Ovary (tissue), 9 donors: ENCODE measurements around the gene SPEN. TPM values are rescaled to one million over a fixed set of nuclear protein-coding genes. Genes with fewer than 3 reads are reported as not detected.
"Not testable (repeated sequence)": the region's sequence is repeated elsewhere in the genome, so short reads cannot be mapped to it uniquely, and the experiment has no call there.

Experiments used
- DNase-seq, 5 donors: peaks; one replicate each; pipeline ENCODE4 v3.0.0-alpha.2; 2019 to 2020
- H3K27ac ChIP-seq, 2 donors: fragments of 200-600 bp; one replicate each; pipeline versions ENCODE4 v1.5.1 to v1.8.0; 2019 to 2022
- H3K27me3 ChIP-seq: fragments of 200-600 bp; one replicate; pipeline ENCODE4 v1.8.0; 2022
- H3K36me3 ChIP-seq: fragments of 200-600 bp; sonication (generic); one replicate; pipeline ENCODE4 v1.5.1; 2019
- H3K4me1 ChIP-seq: one replicate; pipeline ENCODE4 v1.8.1; 2013; ENCODE audit warnings: mild to moderate bottlenecking, moderate library complexity; ENCODE audit not compliant: insufficient read depth
- H3K4me3 ChIP-seq: fragments of 200-600 bp; sonication (generic); one replicate; pipeline ENCODE4 v1.5.1; 2017
- H3K9me3 ChIP-seq, 2 donors: fragments of 200-600 bp in 1 of 2; sonication (generic) in 1 of 2; one replicate each; pipeline versions ENCODE4 v1.5.1 to v1.8.1; 2013 to 2019; ENCODE audit warnings: mild to moderate bottlenecking in 1 of 2, moderate library complexity in 1 of 2
- CTCF ChIP-seq, 3 donors: fragments of 450-650 bp in 2 of 3; fragments of 200-600 bp in 1 of 3; IDR thresholded peaks; one replicate each; pipeline versions ENCODE4 v1.5.1 to v1.8.0; 2016 to 2022; ENCODE audit warnings: antibody characterized with exemption in 3 of 3, mild to moderate bottlenecking in 1 of 3
- EP300 ChIP-seq: sonication (generic); formaldehyde crosslinking; IDR thresholded peaks from one replicate; pipeline ENCODE4 v1.6.1; 2017; ENCODE audit warnings: antibody characterized with exemption
- POLR2A ChIP-seq: fragments of 450-650 bp; IDR thresholded peaks from one replicate; pipeline ENCODE4 v1.6.1; 2017; ENCODE audit warnings: antibody characterized with exemption, mild to moderate bottlenecking, moderate library complexity
- WGBS, 3 donors: extraction: QIAGEN DNeasy Blood & Tissue Kit in 1 of 3; methylation state at CpG; one replicate each; pipeline versions ENCODE4 v1.1.5 to v1.1.7; 2013 to 2017; 5-methylcytosine and 5-hydroxymethylcytosine counted together
- intact Hi-C, 4 donors: fragments of 100-400 bp; cut with DNase I; formaldehyde crosslinking; loops; one replicate each; pipeline versions ENCODE4 v1.11.0 to v1.15.1; 2022 to 2023
- polyA plus RNA-seq, 2 donors: library from polyadenylated mRNA; stranded (reverse); fragments of 200-250 nt in 1 of 2; fragments of 350-450 nt in 1 of 2; fragmentation: Illumina TruSeq in 1 of 2; extraction: RNeasy Lipid Tissue Mini Kit (QIAGEN cat#74804) in 1 of 2; gene quantifications; one replicate each; pipeline ENCODE4 v1.2.3, GENCODE V29; 2013 to 2014
- total RNA-seq, 7 donors: library from RNA; depleted of rRNA in 2 of 7; stranded (reverse); fragments of >200 nt in 2 of 7; fragmentation: NEBNext Ultra II Directional in 3 of 7; extraction: Animal tissue kit (Norgen Biotek cat#: 25700) in 3 of 7; gene quantifications; one replicate each; pipeline versions ENCODE4 v1.1.0 to v1.2.4, GENCODE V29; 2016 to 2023
- donor health status: DM: no; HTN: no; CAD: no; lungs with moderate emphysema.
- donor health status: DM: no; HTN: no; CAD: no.
- donor health status: Bipolar disorder and iron deficiency.
- donor health status: DM: yes; HTN: yes; CAD: no.
- donor health status: DM: no; HTN: no; CAD: no.
- donor health status: DM: yes; HTN: yes; CAD: no.

SPEN gene
- total and polyA plus RNA-seq, 9 donors: 30.5 to 93.2 (median 62.9) TPM

GRCh38 chr1:15843826-15844572 lies 3.5 kb upstream of the SPEN start:
- Histone ChIP-seq H3K27ac (peak overlapping the region in 1 of 2 donors; percentile 14), H3K4me1 (no peaks in the 10 kb centered on the region), H3K9me3 (no peaks in the 10 kb centered on the region), H3K36me3 (no peaks in the 10 kb centered on the region), H3K4me3 (no peak overlapping the region), H3K27me3 (no peaks in the 10 kb centered on the region)
- intact Hi-C loops: loop anchor here in 1 of 4 donors (10.0 kb wide), 1 partner anchor 101 kb away; no protein-coding TSS in a partner anchor
- TF ChIP-seq CTCF (IDR thresholded peaks at IDR 0.05) (no peak), POLR2A (no peak), EP300 (no peak)
- 36 to 49% (median 43%) methylated on average over 3 of the region's 3 CpGs for WGBS, 3 donors
- no peak for DNase-seq

DNA sequence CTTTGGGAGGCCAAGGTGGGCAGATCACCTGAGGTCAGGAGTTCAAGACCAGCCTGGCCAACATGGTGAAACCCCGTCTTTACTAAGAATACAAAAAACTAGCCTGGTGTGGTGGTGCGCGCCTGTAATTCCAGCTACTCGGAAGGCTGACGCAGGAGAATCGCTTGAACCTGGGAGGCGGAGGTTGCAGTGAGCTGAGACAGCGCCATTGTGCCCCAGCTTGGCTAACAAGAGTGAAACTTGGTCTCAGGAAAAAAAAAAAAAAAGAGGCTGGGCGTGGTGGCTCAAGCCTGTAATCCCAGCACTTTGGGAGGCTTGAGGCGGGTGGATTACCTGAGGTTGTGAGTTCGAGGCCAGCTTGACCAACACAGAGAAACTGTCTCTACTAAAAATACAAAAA lies 1.5 kb upstream of the SPEN start:
- not testable (repeated sequence) for H3K4me3 ChIP-seq
- WGBS, 3 donors: 94 to 97% (median 95%) methylated on average over 11 of the region's 11 CpGs
- intact Hi-C loops: loop anchor here in 2 of 4 donors (5.0 to 10.0 kb wide), 2 partner anchors 46 to 99 kb away; no protein-coding TSS in a partner anchor

DNA sequence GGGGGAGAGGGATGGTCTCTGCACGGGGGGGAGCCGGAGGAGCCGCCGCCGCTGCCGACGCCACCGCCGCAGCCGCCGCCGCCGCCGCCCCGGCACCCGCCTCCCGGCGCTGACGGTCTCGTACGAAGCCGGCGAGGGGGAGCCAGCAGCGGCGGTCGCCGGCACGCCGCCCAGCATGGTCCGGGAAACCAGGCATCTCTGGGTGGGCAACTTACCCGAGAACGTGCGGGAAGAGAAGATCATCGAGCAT lies 311 bp downstream of the SPEN start:
- Histone ChIP-seq H3K27ac (peak overlapping the region; percentile 97 to 99), H3K27me3 (no peaks in the 10 kb centered on the region), H3K4me1 (peaks cover 6% of the 10 kb centered on the region), H3K4me3 (peak overlapping the region; percentile 93), H3K36me3 (no peaks in the 10 kb centered on the region), H3K9me3 (no peaks in the 10 kb centered on the region)
- WGBS, 3 donors: 0 to 1% (median 1%) methylated on average over 9 to 34 of the region's 34 CpGs
- intact Hi-C loops: loop anchor here in 2 of 4 donors (2.0 to 10.0 kb wide), 4 partner anchors 13 to 97 kb away; no protein-coding TSS in a partner anchor
- no peak for DNase-seq
- no peak for TF ChIP-seq EP300
- peak; percentile 74 for TF ChIP-seq POLR2A

More for the DNA sequence above, 1.5 kb upstream of the SPEN start:
- not testable (repeated sequence) for H3K36me3 ChIP-seq, H3K9me3 ChIP-seq, H3K27me3 ChIP-seq, H3K4me1 ChIP-seq, H3K27ac ChIP-seq
- peak in 2 of 5 donors; percentile 19 to 36 for DNase-seq

DNA sequence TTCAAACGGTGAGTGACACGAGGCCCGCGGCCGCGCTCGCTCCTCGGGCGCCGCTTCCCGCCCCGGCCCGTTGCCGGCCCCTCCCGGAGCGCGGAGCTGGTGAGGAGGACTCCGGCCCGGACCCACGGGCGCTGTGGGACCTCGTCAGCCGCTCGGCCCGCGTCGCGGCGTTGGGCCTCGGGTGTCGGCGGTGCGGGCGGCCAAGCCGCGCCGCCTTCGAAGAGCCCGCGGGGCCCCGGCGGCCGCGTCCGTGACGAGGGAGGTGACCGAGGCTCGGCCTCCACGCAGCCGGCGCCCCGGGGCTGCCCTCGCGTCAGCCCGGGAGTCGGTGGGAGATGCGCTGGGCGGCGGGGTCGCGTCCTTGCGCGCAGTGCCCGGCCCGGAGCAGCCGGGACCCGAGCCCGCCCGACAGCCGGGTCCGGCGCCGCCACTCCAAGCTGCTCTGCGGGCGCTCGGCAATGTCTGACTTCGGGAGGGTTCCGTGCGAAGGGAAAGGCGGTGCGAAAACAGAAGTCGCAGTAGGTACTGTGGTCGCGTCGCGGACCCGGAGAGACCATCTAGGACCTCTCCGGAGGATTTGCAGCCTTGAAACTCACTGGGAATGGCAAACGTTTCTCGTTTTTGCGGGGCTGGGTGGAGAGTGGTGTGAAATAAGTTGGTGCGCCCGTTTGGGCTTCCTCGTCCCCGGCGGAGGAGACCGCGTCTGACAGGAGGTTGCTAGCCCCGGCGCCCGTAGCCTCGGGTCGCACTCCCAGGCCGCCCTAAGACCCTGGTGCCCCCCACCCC lies 829 bp downstream of the SPEN start:
- H3K27ac ChIP-seq: peak overlapping the region; percentile 97 to 99
- H3K27me3 ChIP-seq: no peaks in the 10 kb centered on the region
- intact Hi-C loops: loop anchor here in 2 of 4 donors (2.0 to 10.0 kb wide), 4 partner anchors 14 to 96 kb away; no protein-coding TSS in a partner anchor
- DNase-seq: peak in 2 of 5 donors; percentile 30 to 49
- H3K9me3 ChIP-seq: no peaks in the 10 kb centered on the region
- no peaks in the 10 kb centered on the region for H3K36me3 ChIP-seq
- peaks cover 9% of the 10 kb centered on the region for H3K4me1 ChIP-seq
- H3K4me3 ChIP-seq: peak overlapping the region; percentile 93
- TF ChIP-seq CTCF (IDR thresholded peaks at IDR 0.05) (peak in 1 of 3 donors; percentile 8), POLR2A (no peak), EP300 (no peak)
- WGBS, 3 donors: 0% methylated on average over 64 to 104 of the region's 104 CpGs

- intact Hi-C loops: loop anchor here in 2 of 4 donors (2.0 to 10.0 kb wide), 4 partner anchors 14 to 96 kb away; no protein-coding TSS in a partner anchor
- H3K4me1 ChIP-seq: peaks cover 12% of the 10 kb centered on the region
- no peaks in the 10 kb centered on the region for H3K36me3 ChIP-seq
- H3K27ac ChIP-seq: peak overlapping the region; percentile 97 to 99
- TF ChIP-seq CTCF (IDR thresholded peaks at IDR 0.05) (peak in 1 of 3 donors; percentile 19), EP300 (no peak), POLR2A (peak; percentile 79)
- H3K27me3 ChIP-seq: no peaks in the 10 kb centered on the region
- WGBS, 3 donors: 0 to 1% (median 0%) methylated on average over 44 of the region's 44 CpGs
- H3K4me3 ChIP-seq: peak overlapping the region; percentile 93
- no peaks in the 10 kb centered on the region for H3K9me3 ChIP-seq
- DNase-seq: peak; percentile 85 to 91 (median 88)
Observed at GRCh38 chr1:15848929-15849774, 1.6 kb downstream of the SPEN start.
